NK-92 (cell line): ENCODE data around the gene MYO3B.
"Not testable (repeated sequence)": the region's sequence is repeated elsewhere in the genome, so short reads cannot be mapped to it uniquely, and the experiment has no call there.

Experiments
- DNase-seq: peaks from one replicate; lab custom pipeline; 2025; ENCODE audit not compliant: unreplicated experiment; lab: John Stamatoyannopoulos, UW

MYO3B gene

GRCh38 chr2:170255971-170256370 lies 78.0 kb downstream of the MYO3B start:
- DNase-seq = no peak

- DNase-seq = no peak
Observed at GRCh38 chr2:170258382-170258781, 80.4 kb downstream of the MYO3B start.

- no peak for DNase-seq
Observed at GRCh38 chr2:170260188-170260587, 82.2 kb downstream of the MYO3B start.

DNA sequence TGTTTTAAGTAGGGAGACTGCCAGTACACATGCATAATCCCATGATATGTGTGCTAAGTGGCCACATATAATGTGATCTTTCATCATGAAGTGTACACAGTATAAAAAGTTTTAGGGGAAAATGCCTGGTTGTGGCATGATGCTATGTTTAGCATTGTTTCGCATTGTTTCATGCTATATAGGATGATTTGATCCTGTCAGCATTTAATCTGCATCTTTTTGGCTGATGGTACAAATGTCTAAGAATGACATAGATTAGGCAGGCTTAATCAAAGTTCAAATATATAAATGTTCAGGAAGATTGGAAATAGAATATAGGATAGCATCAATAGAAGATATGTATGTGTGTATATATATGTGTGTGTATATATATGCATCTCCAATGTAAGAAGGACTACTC lies 83.6 kb downstream of the MYO3B start:
- no peak for DNase-seq

GRCh38 chr2:170262343-170262742 lies 84.4 kb downstream of the MYO3B start:
- DNase-seq = no peak

- DNase-seq = no peak
Observed at GRCh38 chr2:170262806-170263205, 84.9 kb downstream of the MYO3B start.

GRCh38 chr2:170263728-170264521 lies 86.0 kb downstream of the MYO3B start:
- DNase-seq = not testable (repeated sequence)

- DNase-seq = no peak
Observed at GRCh38 chr2:170264522-170264860, 86.5 kb downstream of the MYO3B start.

DNA sequence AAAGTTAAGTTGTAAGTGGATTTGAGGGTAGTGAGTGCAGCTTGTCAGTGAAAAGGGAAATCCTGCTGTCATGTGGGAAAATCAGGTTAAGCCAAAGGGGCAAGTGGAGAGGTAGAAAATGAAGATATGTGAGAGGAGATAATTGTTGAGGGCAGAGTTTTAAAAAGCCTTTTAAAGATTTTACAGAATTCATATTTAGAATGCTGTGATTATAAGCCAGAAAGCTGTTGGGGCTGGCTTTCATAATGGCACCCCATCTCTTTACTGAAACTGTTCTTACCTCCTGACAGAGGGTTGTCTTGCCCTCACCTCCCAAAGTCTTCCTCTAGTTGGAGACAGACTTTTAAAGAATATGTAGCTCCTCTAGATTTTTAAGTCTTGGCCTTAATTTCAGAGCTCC lies 86.9 kb downstream of the MYO3B start:
- no peak for DNase-seq

DNA sequence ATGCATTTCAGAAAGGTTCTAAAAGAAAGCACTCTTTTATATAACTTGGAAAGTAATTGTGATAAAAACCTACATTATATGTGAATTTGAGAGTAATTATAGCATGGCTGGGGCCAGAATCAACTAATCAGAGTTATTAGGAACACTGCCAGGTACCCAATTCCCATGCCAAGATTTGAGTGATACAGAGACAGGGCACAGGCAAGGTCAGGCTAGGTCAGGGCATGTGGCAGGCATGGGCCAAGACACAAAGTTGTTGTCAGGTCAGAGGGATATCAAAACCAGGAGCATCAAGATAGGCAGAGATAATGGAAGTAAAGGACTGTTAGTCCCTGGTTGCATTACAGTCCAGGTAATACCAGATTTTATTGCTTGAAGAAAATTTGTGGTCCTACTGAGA lies 87.4 kb downstream of the MYO3B start:
- DNase-seq = no peak

GRCh38 chr2:170266358-170266757 lies 88.4 kb downstream of the MYO3B start:
- DNase-seq = no peak

DNA sequence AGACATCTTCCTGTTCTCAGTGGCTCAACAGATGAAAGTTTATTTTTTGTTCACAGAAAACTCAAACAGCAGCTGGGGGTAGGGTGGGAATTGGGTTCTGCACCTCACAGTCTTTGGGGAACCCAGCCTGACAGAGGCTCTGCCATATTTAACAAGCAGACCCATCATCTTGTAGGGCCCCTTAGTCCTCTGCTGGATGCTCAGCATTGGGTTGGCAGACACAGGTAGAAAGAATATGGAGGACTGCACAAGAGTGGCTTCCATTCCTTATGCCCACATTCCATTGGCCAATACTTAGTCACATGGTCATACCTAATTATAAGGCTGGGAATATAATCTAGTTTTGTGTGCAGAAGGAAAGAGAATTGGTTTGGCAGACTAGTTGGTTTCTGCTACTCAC lies 89.1 kb downstream of the MYO3B start:
- no peak for DNase-seq

DNA sequence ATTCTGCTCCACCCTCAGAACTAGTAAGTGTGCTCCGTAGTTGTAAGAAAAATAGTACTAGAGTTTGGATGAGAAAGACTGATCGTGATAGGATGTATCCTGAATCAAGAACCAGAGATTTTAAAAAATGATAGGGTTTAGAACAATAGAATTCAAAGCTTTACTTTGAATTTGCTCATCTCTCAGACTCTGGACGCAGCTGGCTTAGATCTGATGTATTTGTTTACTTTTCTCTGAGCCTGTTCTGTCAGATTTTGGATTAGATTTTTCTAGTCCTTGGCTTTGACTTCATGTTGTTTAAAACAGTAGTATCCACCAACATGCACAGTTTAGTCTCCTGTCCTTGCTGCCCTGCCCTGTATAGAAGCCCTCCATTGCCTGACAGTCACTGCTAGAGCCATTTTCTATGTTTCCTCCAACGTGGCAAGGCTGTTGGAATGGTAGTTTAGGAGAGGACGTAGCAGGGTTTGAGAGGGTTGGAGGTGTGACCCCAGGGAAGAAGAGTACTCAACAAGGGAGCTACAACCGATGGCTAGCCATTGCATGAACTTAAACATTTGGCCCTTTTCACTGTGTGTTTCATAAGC lies 92.4 kb downstream of the MYO3B start:
- no peak for DNase-seq

GRCh38 chr2:170271340-170271739 lies 93.4 kb downstream of the MYO3B start:
- no peak for DNase-seq

DNA sequence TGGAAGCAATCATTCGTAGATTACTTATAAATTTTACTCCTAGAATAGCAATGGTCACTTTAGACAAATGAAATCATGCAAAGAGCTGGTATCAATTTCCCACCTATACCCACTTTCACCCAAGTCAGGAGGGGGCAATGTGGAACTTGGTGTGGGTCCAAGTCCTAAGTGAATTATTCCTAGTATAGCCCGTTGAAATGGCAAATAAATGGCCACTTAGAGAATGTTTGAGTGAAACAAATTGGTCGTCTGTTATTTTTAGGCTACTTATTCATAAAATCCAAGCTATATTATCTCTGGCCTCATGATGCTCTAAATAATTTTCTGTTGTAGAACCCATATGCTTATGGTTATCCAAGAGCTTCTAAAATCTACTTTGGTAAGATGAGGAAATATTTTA lies 98.1 kb downstream of the MYO3B start:
- no peak for DNase-seq

GRCh38 chr2:170276925-170277629 lies 99.1 kb downstream of the MYO3B start:
- no peak for DNase-seq

GRCh38 chr2:170277951-170278350 lies 100.0 kb downstream of the MYO3B start:
- DNase-seq = no peak

DNA sequence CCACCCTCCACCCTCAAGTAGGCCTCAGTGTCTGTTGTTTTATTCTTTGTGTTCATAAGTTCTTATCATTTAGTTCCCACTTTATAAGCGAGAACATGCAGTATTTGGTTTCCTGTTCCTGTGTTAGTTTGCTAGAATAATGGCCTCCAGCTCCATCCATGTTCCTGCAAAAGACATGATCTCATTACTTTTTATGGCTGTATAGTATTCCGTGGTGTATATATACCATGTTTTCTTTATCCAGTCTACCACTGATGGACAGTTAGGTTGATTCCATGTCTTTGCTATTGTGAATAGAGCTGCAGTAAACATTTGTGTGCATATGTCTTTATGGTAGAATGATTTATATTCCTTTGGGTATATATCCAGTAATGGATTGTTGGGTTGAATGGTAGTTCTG lies 101.7 kb downstream of the MYO3B start:
- not testable (repeated sequence) for DNase-seq

GRCh38 chr2:170282851-170283250 lies 104.9 kb downstream of the MYO3B start:
- DNase-seq = no peak

DNA sequence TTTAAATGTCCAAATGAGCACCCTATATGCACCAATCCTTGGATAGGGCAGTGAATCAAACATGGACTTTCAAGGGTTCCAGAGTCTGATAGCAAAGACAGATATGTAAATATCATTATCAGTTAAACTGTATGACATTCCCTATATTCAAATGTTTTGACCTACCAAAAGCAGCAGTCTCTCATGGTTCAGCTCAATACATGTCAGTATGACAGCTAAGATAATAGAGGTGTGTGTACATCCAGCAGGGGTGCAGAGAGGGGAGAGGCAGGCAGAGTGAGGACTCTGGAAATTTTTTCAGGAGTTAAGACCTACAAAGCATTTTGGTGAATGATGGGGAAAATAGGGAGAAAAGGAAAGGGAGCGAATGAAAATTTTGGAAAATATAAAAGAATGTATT lies 106.3 kb downstream of the MYO3B start:
- no peak for DNase-seq

- no peak for DNase-seq
Observed at GRCh38 chr2:170288859-170289258, 110.9 kb downstream of the MYO3B start.

GRCh38 chr2:170291474-170291873 lies 113.5 kb downstream of the MYO3B start:
- DNase-seq = no peak
